Endothelial cell of umbilical vein (primary cell): ENCODE measurements around the gene TRAF3. TPM values are rescaled to one million over a fixed set of nuclear protein-coding genes. Genes with fewer than 3 reads are reported as not detected.

ENCODE experiments used
- BruUV-seq: library from RNA; stranded (reverse); fragments of 400-500 nt; replicated peaks from 2 replicates; lab custom pipeline; 2021; lab: Mats Ljungman, UMichigan
- CTCF ChIA-PET: fragments of 300-600, 350-600 bp; sonication (Branson Sonifier 250); formaldehyde crosslinking; loops from one replicate; lab custom pipeline; 2021; ENCODE audit warnings: antibody characterized with exemption, inconsistent platforms; lab: Charles Lee
- POLR2A ChIA-PET: fragments of 300-600, 350-600 bp; sonication (Branson Sonifier 250); formaldehyde crosslinking; loops from one replicate; lab custom pipeline; 2021; ENCODE audit warnings: antibody characterized with exemption, inconsistent platforms; lab: Charles Lee
- DNase-seq: peaks from one replicate; pipeline ENCODE4 v3.0.0-alpha.2; 2011; ENCODE audit warnings: low read depth, low spot score
- FAIRE-seq: peaks from 2 replicates; lab custom pipeline; 2011; peaks lifted over from hg19 to GRCh38; lab: Jason Lieb, UNC
- H2AFZ ChIP-seq: 2 replicates; pipeline ENCODE4 v1.6.0; 2012; ENCODE audit warnings: low read depth, low read length, control low read depth, inconsistent platforms
- H3K27ac ChIP-seq: 2 replicates; pipeline ENCODE4 v1.5.1; 2011; ENCODE audit warnings: low read depth, mild to moderate bottlenecking, control low read depth, low read length, moderate library complexity; ENCODE audit not compliant: insufficient read depth
- H3K27me3 ChIP-seq, 2 experiments: 2 replicates each; pipeline versions ENCODE4 v1.6.0 to v1.6.1; 2011; ENCODE audit warnings: low read length in 2 of 2, mixed read lengths in 1 of 2; ENCODE audit not compliant: control insufficient read depth in 2 of 2, insufficient read depth in 2 of 2
- H3K36me3 ChIP-seq, 2 experiments: 2 replicates in 1 of 2; 3 replicates in 1 of 2; pipeline ENCODE4 v1.5.1; 2011; ENCODE audit warnings: low read length in 2 of 2, mild to moderate bottlenecking in 1 of 2, moderate library complexity in 1 of 2; ENCODE audit not compliant: control insufficient read depth in 2 of 2, insufficient read depth in 2 of 2; ENCODE audit errors: extremely low read depth in 1 of 2
- H3K4me1 ChIP-seq: 3 replicates; pipeline ENCODE4 v1.5.1; 2011; ENCODE audit warnings: mild to moderate bottlenecking, low read length; ENCODE audit not compliant: control insufficient read depth, insufficient read depth; ENCODE audit errors: extremely low read depth
- H3K4me2 ChIP-seq: 2 replicates; pipeline ENCODE4 v1.6.1; 2011; ENCODE audit warnings: low read length, control low read depth, mixed read lengths; ENCODE audit not compliant: insufficient read depth
- H3K4me3 ChIP-seq, 3 experiments: fragments of 200-600 bp in 1 of 3; sonication (generic), shearing (Covaris generic) in 1 of 3; replicated peaks in 1 of 3; 2 replicates each; pipeline ENCODE4 v1.5.1; 2011 to 2016; ENCODE audit warnings: control low read depth in 3 of 3, low read length in 3 of 3, mild to moderate bottlenecking in 2 of 3, inconsistent platforms in 1 of 3, low read depth in 1 of 3, moderate library complexity in 1 of 3; ENCODE audit not compliant: insufficient read depth in 1 of 3
- H3K79me2 ChIP-seq: 2 replicates; pipeline ENCODE4 v1.6.0; 2012; ENCODE audit warnings: low read length, inconsistent platforms; ENCODE audit not compliant: control insufficient read depth, insufficient read depth
- H3K9ac ChIP-seq: replicated peaks from 2 replicates; pipeline ENCODE3; 2011; ENCODE audit warnings: low read length, control low read depth; ENCODE audit not compliant: insufficient read depth; ENCODE audit errors: extremely low read depth
- H3K9me1 ChIP-seq: replicated peaks from 3 replicates; pipeline ENCODE4 v1.6.0; 2011; ENCODE audit warnings: mild to moderate bottlenecking, low read length; ENCODE audit not compliant: control insufficient read depth, insufficient read depth; ENCODE audit errors: extremely low read depth
- H3K9me3 ChIP-seq: replicated peaks from 2 replicates; pipeline ENCODE4 v1.5.1; 2012; ENCODE audit warnings: low read length, inconsistent platforms; ENCODE audit not compliant: control insufficient read depth, insufficient read depth
- H4K20me1 ChIP-seq: replicated peaks from 2 replicates; pipeline ENCODE3; 2011; ENCODE audit warnings: mild to moderate bottlenecking, low read length; ENCODE audit not compliant: control insufficient read depth, insufficient read depth; ENCODE audit errors: extremely low read depth
- CTCF ChIP-seq, 2 donors: IDR thresholded peaks; 1 replicate in 1 of 2; 2 replicates in 1 of 2; pipeline ENCODE4 v1.5.1; 2011; ENCODE audit warnings: low read length in 2 of 2, mild to moderate bottlenecking in 2 of 2, moderate library complexity in 2 of 2, control low read depth in 1 of 2, inconsistent platforms in 1 of 2, low read depth in 1 of 2; ENCODE audit not compliant: insufficient read depth in 1 of 2; ENCODE audit errors: extremely low read depth in 1 of 2
- FOS ChIP-seq: IDR thresholded peaks from 2 replicates; pipeline ENCODE4 v1.6.1; 2011; ENCODE audit warnings: mild to moderate bottlenecking, low read length, moderate library complexity, borderline replicate concordance; ENCODE audit not compliant: insufficient read depth
- GATA2 ChIP-seq: IDR thresholded peaks from 2 replicates; pipeline ENCODE4 v1.7.0; 2011; ENCODE audit warnings: low read depth, mild to moderate bottlenecking, moderate library complexity, mixed read lengths, low read length; ENCODE audit not compliant: insufficient read length, insufficient read depth
- JUN ChIP-seq: IDR thresholded peaks from 2 replicates; pipeline ENCODE4 v1.6.1; 2011; ENCODE audit warnings: borderline replicate concordance, low read depth; ENCODE audit not compliant: insufficient read length, insufficient read depth
- MAX ChIP-seq: IDR thresholded peaks from 2 replicates; pipeline ENCODE4 v1.6.1; 2011; ENCODE audit not compliant: insufficient read depth, insufficient read length
- MYC ChIP-seq: IDR thresholded peaks from one replicate; pipeline ENCODE4 v1.6.1; 2011; ENCODE audit warnings: mild to moderate bottlenecking, low read depth, low read length
- POLR2A ChIP-seq: IDR thresholded peaks from 2 replicates; pipeline ENCODE4 v1.6.1; 2012; ENCODE audit warnings: low read depth, mild to moderate bottlenecking, control low read depth, low read length
- POLR2AphosphoS5 ChIP-seq: IDR thresholded peaks from 2 replicates; pipeline ENCODE4 v1.6.1; 2012; ENCODE audit warnings: low read depth, mild to moderate bottlenecking, control low read depth, low read length, moderate library complexity; ENCODE audit not compliant: insufficient read depth
- dilution Hi-C: fragments of 300-500 bp; cut with MboI; formaldehyde crosslinking; loops from one replicate; pipeline ENCODE4 v1.15.0; 2019; ENCODE audit warnings: low sequenced_read_pairs; ENCODE audit not compliant: extremely low pct_ligation_motif_present
- intact Hi-C: fragments of 100-400 bp; cut with micrococcal nuclease; formaldehyde crosslinking; loops from one replicate; pipeline ENCODE4 v1.10.0; 2022
- polyA plus RNA-seq, 4 experiments: library from polyadenylated mRNA; depleted of rRNA in 3 of 4; stranded (reverse) in 3 of 4; unstranded in 1 of 4; fragments of >200 nt; gene quantifications; 2 replicates each; pipeline versions ENCODE4 v1.2.1 to v1.2.3, GENCODE V29; 2011 to 2012; ENCODE audit warnings: missing spikeins in 1 of 4
- total RNA-seq: library from RNA; stranded (reverse); gene quantifications from 2 replicates; pipeline ENCODE4 v1.2.3, GENCODE V29; 2021

Gene TRAF3
- total and polyA plus RNA-seq, 2 donors (not counting 3 experiments of a cell fraction or from before 2014, with no cell fraction given) = 14.4 to 27.6 TPM

- Histone ChIP-seq H3K9me1 (no peaks in the 10 kb centered on the region), H3K36me3 (no peaks in the 10 kb centered on the region), H3K4me1 (no peaks in the 10 kb centered on the region), H4K20me1 (no peaks in the 10 kb centered on the region), H3K27me3 (no peaks in the 10 kb centered on the region), H3K4me3 (no peak overlapping the region), H3K27ac (no peak overlapping the region), H3K4me2 (no peak overlapping the region), H2AFZ (no peak overlapping the region), H3K9me3 (no peaks in the 10 kb centered on the region), H3K9ac (no peak overlapping the region), H3K79me2 (peaks cover 29% of the 10 kb centered on the region)
- TF ChIP-seq JUN = no peak
- TF ChIP-seq CTCF (IDR thresholded peaks at IDR 0.05; ENCODE audit: extremely low read depth in 1 of 2, insufficient read depth in 1 of 2, low read depth in 1 of 2, low read length in 2 of 2) = no peak
- no peak for TF ChIP-seq POLR2AphosphoS5
- TF ChIP-seq FOS = no peak
- TF ChIP-seq POLR2A = no peak
- TF ChIP-seq MAX = no peak
- TF ChIP-seq MYC = no peak
- TF ChIP-seq GATA2 = no peak
- intact Hi-C loops = no loop called here
- FAIRE-seq = no peak
- CTCF ChIA-PET = interaction anchor here (0.7 kb wide), 1 partner anchor 15 kb away, joined by 3 read pairs; no protein-coding TSS in a partner anchor
- DNase-seq = no peak
- no TSS peak for BruUV-seq
- POLR2A ChIA-PET = no interaction called here
- dilution Hi-C loops = no loop called here
Observed at GRCh38 chr14:102813691-102814090, 36.4 kb downstream of the TRAF3 start.
